Type B pancreatic cell (in vitro differentiated cells): Measurements from ENCODE around the gene RPIA. TPM values are rescaled to one million over a fixed set of nuclear protein-coding genes. Genes with fewer than 3 reads are reported as not detected.

Experiments
- DNase-seq: peaks from one replicate; pipeline ENCODE4 v3.0.0; 2021; ENCODE audit warnings: mixed read lengths; ENCODE audit not compliant: unreplicated experiment; ENCODE audit errors: extremely low spot score
- H3K27ac Mint-ChIP-seq: 2 replicates; pipeline ENCODE4 v1.8.0; 2021; ENCODE audit warnings: mild to moderate bottlenecking, mixed read lengths
- H3K27me3 Mint-ChIP-seq: 2 replicates; pipeline ENCODE4 v1.8.0; 2021; ENCODE audit warnings: mixed read lengths
- H3K36me3 Mint-ChIP-seq: 2 replicates; pipeline ENCODE4 v1.8.0; 2021; ENCODE audit warnings: mixed read lengths
- H3K4me1 Mint-ChIP-seq: one replicate; pipeline ENCODE4 v1.8.0; 2021; ENCODE audit warnings: mixed read lengths; ENCODE audit not compliant: unreplicated experiment
- H3K4me3 Mint-ChIP-seq: 2 replicates; pipeline ENCODE4 v1.8.0; 2021; ENCODE audit warnings: mild to moderate bottlenecking, mixed read lengths
- H3K9me3 Mint-ChIP-seq: 2 replicates; pipeline ENCODE4 v1.8.0; 2021; ENCODE audit warnings: mixed read lengths
- total RNA-seq: library from RNA; stranded (reverse); gene quantifications from 2 replicates; pipeline ENCODE4 v1.2.1, GENCODE V29; 2021; ENCODE audit warnings: low replicate concordance
- TF ChIP-seq, protein P1 (sequence below): fragments of 200-600 bp; sonication (generic); conservative IDR thresholded peaks from 2 replicates; pipeline ENCODE4 v1.5.0; 2021; ENCODE audit warnings: antibody characterized with exemption, mild to moderate bottlenecking

RPIA gene
- total RNA-seq, 1 donor from 2014 or later: 27.3 TPM

- H3K27me3 Mint-ChIP-seq: peaks cover 3% of the 10 kb centered on the region
- no peaks in the 10 kb centered on the region for H3K36me3 Mint-ChIP-seq
- H3K9me3 Mint-ChIP-seq: no peaks in the 10 kb centered on the region
- no peak overlapping the region for H3K27ac Mint-ChIP-seq
- TF ChIP-seq, protein P1, sequence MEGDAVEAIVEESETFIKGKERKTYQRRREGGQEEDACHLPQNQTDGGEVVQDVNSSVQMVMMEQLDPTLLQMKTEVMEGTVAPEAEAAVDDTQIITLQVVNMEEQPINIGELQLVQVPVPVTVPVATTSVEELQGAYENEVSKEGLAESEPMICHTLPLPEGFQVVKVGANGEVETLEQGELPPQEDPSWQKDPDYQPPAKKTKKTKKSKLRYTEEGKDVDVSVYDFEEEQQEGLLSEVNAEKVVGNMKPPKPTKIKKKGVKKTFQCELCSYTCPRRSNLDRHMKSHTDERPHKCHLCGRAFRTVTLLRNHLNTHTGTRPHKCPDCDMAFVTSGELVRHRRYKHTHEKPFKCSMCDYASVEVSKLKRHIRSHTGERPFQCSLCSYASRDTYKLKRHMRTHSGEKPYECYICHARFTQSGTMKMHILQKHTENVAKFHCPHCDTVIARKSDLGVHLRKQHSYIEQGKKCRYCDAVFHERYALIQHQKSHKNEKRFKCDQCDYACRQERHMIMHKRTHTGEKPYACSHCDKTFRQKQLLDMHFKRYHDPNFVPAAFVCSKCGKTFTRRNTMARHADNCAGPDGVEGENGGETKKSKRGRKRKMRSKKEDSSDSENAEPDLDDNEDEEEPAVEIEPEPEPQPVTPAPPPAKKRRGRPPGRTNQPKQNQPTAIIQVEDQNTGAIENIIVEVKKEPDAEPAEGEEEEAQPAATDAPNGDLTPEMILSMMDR: no peak
- H3K4me1 Mint-ChIP-seq: no peaks in the 10 kb centered on the region
- H3K4me3 Mint-ChIP-seq: no peak overlapping the region
- no peak for DNase-seq
These were observed 18.1 kb upstream of the RPIA start for GRCh38 chr2:88673363-88673762.

DNA sequence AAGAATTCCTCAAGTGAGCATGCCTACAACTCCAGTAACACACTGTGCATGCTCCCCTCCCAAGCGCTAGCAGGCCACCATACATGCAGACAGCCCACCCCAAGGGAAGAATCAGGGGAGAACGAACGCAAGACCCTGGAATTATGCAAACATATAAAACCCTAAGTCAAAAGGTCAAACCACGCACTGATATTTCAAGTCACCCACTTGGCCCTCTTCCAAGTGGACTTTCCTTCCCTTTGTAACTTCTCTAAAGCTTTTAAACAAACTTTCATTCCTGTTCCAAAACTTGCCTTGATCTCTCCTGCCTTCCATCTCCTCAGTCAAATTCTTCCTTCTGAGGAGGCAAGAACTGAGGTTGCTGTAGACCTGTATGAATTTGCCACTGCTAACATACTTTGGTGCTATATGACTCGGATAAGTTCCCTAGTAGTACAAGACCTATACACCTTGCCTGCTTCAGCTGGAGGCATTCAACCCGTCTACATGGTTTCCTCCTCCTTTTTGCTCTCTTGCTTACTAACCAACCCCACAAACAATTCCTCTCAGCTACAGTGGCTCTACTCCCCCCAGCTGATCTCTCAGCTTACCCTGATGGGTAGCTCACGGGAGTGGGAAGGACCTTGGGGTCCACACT, 11.1 kb upstream of the RPIA start:
- Mint-ChIP-seq H3K9me3 (peaks cover 12% of the 10 kb centered on the region), H3K27ac (no peak overlapping the region), H3K4me1 (no peaks in the 10 kb centered on the region), H3K4me3 (no peak overlapping the region), H3K27me3 (no peaks in the 10 kb centered on the region), H3K36me3 (peaks cover 6% of the 10 kb centered on the region)
- TF ChIP-seq, protein P1: no peak
- DNase-seq: no peak

GRCh38 chr2:88680916-88681315, 10.6 kb upstream of the RPIA start:
- Mint-ChIP-seq H3K27me3 (no peaks in the 10 kb centered on the region), H3K4me1 (no peaks in the 10 kb centered on the region), H3K36me3 (peaks cover 6% of the 10 kb centered on the region), H3K27ac (no peak overlapping the region), H3K9me3 (peaks cover 12% of the 10 kb centered on the region), H3K4me3 (no peak overlapping the region)
- DNase-seq: no peak
- TF ChIP-seq, protein P1: no peak

GRCh38 chr2:88683160-88684021, 8.1 kb upstream of the RPIA start:
- Mint-ChIP-seq H3K9me3 (peaks cover 18% of the 10 kb centered on the region), H3K4me1 (no peaks in the 10 kb centered on the region), H3K36me3 (peaks cover 10% of the 10 kb centered on the region), H3K4me3 (no peak overlapping the region), H3K27me3 (no peaks in the 10 kb centered on the region), H3K27ac (no peak overlapping the region)
- TF ChIP-seq, protein P1: no peak
- DNase-seq: no peak

DNA sequence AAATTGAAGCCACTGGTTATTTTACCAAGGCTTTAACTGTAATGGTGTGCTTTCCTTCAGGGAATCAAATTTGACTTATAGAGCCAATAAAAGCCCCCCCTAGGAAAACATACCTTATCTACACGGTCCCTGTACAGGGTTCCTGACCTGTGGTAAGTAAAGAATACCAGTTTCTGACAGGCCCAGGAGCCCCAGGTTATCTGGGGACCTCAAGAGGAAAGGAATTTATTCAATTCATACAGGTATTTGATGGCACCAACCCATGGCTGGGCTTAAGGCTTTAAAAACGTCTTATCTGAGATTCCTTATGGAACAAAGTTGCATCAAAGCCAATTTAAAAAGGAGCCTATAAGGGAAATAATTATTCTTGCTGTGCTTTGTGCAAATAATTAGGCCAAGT, 7.0 kb upstream of the RPIA start:
- Mint-ChIP-seq H3K4me3 (no peak overlapping the region), H3K9me3 (peaks cover 18% of the 10 kb centered on the region), H3K36me3 (peaks cover 10% of the 10 kb centered on the region), H3K4me1 (peaks cover 1% of the 10 kb centered on the region), H3K27ac (no peak overlapping the region), H3K27me3 (no peaks in the 10 kb centered on the region)
- TF ChIP-seq, protein P1: no peak
- DNase-seq: no peak
